GM19328 (cell line): Measurements from ENCODE around the gene KCNQ5.
A peak's percentile ranks its signal among the peaks of the same experiment; 100 is the strongest.
"Not testable (repeated sequence)": the region's sequence is repeated elsewhere in the genome, so short reads cannot be mapped to it uniquely, and the experiment has no call there.

Source experiments
- ATAC-seq: cut with Tn5 transposase; IDR thresholded peaks from one replicate; pipeline ENCODE4 v1.9.1; 2021; ENCODE audit warnings: mild to moderate bottlenecking, moderate library complexity; ENCODE audit not compliant: unreplicated experiment

KCNQ5 gene

DNA sequence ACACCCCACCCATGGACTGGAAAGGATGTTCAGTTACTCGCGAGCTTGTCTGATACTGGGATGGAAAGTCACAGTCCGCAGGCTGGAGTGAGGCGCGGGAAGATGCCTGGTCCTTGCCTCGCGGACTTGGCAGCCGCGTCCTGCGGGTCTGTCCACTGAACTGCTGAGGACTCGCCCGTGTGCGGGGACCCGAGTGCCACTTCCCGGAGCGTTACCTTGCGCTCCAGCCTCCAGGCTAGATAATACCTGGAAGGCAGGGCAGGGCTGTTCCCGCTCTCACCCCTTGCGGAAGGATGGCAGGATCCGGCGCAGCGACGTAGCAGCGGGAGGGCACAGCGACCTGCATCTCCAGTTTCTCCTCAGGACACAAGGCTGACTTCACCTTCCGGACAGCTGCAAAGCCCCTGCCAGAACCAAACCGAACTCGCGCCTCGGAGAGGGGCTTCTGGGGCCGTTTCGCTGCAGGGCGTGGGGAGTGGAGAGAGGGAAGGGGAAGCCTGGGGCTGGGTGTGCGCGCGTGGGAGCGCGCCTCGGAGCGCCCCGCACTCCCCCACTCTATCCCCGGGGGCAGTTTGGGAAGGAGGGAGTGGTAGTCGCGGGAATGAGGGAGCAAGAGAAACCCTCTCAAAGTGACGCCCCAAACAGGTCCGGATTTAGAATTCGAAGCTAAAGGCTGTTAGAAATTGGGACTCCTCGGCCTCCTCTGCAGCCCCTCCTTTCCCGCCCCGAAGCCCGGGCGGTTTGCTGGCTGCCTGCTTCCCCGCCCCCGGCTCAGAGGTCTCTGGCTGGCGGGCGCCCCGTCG, at the start of gene KCNQ5:
TSS of gene KCNQ5 (plus strand) at position 774 of the 803 bp plus-strand sequence.
- ATAC-seq = no peak

DNA sequence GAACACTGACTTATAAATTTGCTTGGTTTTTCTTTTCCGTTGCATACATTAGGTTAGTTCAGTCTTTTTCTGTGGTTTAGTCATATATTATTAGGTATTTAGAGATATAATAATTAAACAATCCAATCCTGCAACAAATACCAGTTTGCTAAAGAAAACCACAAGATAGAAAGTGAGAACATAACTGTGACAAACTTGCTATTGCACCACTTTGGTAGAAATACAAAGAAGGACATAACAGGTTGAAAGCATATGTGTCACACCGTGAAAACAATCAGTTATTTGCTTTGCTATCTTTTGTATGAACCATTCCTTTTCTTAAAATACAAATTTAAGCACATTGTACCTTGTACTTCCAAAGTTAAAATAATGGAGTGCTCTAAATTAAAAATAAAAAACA, 42.0 kb upstream of the KCNQ5 start:
- no peak for ATAC-seq

DNA sequence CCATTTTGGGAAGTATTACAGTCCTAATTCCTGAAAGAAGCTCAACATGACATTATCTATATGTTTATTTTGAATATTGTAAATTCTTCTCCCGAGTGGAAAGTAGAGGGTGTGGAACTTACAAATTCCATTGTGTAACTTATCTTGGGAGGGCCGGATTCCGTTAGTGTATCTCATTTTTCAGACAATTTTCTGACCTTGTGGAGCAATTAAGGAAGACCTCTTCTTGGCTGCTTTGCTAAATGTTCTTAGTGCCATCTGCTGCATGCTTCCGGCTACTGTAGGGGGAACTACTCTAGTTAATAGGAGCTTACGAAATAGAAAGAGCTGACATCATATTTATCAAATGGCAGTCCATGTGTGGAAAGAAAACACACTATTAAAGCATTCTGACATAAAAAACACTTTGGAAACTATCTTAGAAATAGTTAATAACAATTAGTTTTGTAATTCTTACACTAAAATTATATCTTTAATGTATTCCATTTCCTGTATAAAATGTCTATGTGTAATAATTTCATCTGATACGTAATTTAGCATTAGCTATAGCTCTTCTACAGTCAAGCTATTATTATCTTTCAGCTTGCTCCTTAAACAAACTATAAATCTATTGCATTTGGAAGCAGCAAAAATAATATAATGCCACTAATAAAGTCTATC, 41.5 kb upstream of the KCNQ5 start:
- no peak for ATAC-seq

DNA sequence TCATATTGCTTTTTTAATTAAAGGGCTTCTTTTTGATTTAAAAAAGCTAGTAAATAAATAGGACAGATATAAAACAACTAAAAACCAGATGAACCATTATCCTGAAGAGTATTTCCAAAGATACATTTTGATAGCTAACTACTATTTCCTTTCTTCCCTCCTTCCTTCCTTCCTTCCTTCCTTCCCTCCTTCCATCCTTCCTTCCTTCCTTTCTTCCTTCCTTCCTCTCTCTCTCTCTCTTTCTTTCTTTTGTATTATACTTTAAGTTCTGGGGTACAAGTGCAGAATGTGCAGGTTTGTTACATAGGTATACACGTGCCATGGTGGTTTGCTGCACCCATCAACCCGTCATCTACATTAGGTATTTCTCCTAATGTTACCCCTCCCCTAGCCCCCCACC, 40.9 kb upstream of the KCNQ5 start:
- ATAC-seq = not testable (repeated sequence)

DNA sequence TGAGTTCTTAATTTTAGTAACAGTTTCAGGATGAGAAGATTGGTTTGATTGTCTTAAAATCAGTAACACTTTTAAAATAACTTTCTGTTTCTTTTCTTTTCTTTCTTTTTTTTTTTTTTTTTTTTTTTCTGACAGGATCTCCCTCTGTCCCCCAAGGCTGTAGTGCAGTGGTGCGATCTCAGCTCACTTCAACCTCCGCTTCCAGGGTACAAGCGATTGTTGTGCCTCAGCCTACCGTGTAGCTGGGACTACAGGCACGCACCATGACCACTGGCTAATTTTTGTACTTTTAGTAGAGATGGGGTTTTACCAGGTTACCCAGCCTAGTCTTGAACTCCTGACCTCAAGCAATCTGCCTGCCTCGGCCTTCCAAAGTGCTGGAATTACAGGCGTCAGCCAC, 33.7 kb upstream of the KCNQ5 start:
- ATAC-seq = no peak

DNA sequence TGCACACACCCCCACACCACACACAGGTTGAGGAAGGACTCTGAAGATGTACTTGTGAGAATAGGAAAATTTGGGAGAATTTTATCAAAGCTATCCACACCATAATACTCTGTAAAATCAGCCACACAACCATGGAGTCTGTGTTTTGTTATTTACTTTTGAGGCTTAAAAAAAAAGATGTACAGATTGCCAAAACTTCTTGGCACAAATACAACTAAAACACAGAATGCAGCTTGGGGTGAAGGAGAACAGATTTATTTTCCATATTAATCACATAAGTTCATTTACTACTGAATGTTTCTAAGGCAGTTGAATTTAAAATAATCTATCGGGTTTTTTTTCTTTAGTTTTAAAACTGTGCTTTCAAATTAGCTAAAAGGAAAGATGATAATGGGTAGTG, 32.8 kb upstream of the KCNQ5 start:
- no peak for ATAC-seq

DNA sequence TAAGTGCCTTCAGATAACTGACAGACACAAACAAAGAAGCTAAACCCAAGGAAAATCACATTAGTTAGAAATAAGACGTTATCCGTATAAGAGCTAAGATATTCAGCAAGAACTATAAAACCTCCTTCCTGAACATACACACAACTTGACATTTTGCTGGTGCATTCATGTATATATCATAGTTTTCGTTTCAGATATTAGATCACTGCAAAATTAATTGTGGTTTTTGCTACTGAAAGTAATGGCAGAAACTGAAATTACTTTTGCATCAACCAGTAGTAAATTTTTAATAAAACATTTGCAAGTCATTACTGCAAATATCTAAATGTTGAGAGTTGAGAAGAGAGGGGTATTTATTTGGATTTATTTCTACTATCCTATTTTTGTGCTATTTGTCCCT, 26.1 kb upstream of the KCNQ5 start:
- ATAC-seq = no peak

DNA sequence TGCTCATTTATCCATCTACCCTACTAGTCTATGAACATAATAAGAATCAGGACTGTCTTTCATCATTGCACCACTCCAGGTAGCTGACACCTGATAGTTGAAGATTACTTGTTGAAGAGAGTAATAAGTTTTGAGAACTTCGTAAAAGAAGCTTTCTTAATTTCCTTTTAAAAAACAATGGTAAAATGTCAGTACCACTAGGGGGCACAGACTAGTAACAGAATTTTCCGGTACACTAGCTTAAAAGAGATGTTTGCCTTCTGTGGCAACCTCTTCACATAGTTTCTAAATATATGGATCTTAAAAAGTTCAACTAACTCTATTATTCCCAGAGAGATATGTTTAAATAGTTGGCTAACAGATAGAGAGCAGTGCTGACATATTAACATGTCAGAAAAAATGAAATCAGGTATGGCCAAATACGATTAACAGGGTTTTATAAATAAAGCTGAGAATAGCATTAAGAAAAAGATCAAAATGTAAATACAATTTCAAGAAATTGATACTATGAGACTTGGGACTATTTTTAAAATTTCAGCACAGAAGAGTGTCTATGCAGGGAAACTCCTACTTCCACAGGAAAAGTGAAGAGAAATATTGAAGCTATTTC, 5.4 kb upstream of the KCNQ5 start:
- ATAC-seq = no peak

DNA sequence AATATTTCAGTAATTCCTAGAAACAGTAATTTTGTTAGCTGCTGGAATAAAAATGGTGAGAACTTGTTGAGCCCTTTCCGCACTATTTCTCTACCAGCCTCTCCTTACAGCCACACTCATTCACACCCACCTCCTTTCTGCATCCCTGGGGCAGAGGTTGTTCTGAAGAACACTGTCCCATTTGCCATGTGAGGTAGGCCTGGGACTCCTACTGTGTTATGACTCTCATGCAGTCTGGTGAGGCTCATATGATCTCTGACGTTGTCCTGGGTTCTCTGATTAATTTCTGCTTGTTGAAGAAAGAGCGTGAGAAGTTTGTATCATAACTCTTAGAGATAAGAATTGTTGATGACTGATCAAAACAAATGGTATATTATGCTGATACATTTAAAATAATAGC, 4.1 kb upstream of the KCNQ5 start:
- ATAC-seq = no peak

DNA sequence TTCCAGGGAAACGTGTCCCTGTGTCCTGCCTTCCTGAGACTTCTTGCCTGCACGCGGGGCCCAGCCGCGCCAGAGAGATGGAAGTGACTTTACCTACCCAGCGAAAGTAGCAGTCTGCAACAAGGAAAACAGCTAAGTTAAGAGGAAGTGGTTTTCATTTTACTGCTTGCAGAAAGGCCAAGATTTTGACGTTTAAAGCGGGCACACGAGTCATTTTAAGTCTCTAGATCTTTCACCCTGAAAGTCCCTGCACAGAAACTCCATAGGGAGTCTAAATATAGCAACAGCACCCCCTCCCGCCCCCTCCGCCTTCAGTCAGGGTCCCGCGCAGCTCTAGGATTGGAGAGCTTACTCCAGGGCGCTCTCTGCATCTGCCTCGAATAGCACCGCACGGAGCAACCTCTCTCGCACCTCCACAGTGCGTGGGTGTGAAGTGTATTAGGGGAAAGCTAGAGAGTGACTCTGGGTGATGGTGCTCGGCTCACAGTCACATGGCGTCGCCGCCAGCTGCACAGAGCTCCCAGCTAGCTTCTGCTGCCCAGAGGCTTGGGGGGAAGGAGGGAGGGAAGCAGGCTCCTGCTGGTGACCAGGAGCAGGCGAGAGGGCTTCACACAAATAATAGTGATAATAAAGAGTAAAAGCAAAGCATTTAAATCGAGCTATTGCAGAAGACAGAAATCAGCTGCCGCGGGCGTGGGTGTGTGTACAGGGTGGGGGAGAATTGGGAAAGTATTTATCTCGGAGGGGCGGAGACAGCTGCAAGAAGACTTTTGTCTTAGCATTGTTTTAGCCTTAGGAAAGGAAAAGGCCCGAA, 1.8 kb upstream of the KCNQ5 start:
- peak; percentile 56 for ATAC-seq

DNA sequence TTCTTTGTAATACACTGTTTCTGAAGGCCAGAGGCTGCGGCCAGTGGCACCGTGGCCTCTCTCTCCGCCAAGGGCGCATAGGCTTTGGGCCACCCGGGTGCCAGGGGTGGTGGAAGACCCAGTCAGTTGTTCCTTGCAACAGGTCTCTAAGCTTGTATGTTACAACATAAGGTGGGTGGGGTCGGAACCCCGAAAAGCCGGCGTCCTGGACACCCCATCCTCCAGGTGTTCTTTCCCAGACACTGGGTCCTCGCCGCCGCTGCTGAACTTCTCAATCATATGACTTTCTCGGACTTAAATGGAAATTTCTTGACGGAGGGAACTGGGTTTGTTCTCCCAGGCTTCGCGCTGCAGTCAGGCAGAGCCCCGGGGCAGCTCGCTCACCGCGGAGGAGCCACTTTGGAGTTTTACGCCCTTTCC, 983 bp upstream of the KCNQ5 start:
- ATAC-seq = no peak

DNA sequence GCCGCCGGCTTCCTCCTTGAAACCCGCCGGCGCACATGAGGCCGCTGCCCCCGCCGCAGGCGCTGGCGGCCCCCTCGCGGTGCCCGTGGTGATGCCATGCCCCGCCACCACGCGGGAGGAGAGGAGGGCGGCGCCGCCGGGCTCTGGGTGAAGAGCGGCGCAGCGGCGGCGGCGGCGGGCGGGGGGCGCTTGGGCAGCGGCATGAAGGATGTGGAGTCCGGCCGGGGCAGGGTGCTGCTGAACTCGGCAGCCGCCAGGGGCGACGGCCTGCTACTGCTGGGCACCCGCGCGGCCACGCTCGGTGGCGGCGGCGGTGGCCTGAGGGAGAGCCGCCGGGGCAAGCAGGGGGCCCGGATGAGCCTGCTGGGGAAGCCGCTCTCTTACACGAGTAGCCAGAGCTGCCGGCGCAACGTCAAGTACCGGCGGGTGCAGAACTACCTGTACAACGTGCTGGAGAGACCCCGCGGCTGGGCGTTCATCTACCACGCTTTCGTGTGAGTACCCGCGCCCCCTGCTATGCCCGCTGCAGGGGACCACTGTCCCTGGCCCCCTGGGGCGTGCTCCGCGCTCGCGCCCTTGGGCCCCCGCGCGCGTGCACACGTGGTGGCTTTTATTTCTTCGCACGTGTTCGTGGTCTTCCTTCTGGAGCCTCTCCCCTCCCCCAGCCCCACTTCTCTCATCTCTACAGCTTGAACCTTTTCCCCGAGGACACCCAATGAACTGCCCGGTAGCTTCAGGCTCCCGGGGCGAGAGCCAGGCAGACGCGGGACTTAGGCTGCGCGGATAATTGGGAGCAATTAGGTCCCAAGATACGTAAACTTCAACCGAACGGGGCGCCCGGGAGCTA, 453 bp downstream of the KCNQ5 start:
- peak; percentile 21 for ATAC-seq

DNA sequence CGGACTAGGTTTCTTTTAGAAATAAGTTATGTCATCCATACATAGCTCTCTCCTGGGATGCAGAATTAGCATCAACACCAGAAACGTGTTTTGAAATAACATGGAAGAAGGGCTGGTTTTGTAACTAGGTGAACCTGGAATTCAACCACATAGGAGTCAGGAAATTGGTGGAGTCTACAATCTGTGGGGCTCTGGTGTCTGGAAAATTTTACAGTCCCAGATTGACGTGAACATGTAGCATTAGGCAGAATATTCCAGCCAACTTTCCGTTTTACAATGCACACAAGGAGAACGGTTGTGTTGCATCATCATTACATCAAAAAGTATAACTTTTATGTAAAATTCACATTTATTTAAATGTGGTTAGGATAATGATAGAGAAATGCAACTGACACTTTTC, 1.9 kb downstream of the KCNQ5 start:
- ATAC-seq = no peak

DNA sequence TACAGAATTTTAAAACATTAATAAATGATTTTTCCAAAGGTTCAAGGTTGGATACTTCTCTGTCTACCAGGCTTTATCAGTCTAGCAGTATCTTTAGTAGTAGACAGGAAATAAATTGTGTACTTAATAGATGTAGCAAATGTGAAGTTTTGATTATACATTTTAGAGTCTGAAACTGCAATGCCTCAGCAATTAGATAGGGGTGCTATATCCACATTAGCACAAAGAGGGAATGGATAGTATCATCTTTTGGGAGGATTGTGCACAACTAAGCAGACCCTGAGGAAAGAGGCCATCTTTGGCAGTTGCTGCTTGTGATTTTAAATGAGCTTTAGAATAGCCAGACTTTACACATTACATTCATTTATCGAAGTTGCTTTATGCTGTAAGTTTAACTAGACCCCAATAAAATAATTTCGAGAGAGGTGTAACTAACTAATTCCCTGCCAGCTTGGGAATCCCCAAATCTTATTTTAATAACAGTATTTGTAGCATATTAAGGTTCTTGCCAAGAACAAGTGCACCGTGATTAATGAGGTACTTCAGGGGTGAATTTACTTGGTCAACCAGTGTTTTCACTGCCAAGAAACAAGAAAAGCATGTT, 2.8 kb downstream of the KCNQ5 start:
- no peak for ATAC-seq

DNA sequence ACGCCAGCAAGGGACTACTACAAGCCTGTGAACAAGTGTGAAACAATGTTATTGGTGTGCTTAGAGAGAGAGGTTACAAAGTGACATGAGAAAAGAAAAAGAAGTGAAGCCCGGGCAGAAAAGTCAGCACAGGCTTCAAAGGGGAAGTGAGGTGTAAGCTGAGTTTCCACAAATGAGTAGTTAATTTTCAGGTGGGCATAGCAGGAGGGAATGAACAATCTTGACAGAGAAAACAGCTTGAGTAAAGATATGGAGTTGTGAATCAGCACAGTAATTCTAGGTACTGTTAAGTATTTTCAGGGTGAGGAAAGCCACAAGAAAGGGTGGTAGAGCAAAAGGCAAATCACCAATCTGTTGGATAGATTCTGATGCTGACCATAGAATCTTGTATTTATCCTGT, 4.3 kb downstream of the KCNQ5 start:
- no peak for ATAC-seq

DNA sequence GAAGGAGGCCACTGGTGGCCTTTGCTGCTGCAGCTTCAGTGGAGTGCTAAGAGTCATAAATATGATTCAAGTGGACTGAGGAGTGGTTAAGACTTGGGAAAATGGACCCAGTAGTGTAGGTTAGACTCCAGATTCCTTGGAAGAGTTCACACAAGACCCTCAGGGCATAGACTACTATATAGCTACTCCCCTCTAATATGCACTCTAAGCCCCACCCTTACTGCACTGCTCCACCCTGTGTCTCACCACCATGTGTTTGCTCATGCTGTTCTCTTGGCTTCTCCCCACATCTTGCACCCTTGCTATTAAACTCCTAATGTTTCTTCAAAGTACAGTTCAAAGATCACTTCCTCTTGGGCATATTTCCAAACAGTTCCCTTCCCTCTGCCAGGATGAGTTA, 5.7 kb downstream of the KCNQ5 start:
- no peak for ATAC-seq

DNA sequence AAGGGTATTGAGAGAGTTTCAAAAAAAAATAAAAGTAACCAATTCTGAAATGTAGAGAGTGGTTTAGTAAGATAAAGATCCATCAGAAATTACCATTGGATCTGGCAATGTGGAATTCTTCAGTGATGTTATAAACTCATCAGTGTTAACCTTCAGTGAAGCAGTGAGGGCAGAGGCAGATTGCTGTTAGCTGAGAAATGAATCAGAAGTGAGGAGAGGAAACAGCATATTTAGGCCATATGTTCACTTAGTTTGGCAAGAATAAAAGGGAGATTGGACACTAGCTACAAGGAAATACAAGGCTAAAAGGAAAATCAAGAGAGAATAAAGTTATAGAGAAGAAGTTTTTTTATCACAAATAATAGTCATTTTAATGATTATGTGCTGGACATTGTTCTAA, 9.6 kb downstream of the KCNQ5 start:
- ATAC-seq = no peak

DNA sequence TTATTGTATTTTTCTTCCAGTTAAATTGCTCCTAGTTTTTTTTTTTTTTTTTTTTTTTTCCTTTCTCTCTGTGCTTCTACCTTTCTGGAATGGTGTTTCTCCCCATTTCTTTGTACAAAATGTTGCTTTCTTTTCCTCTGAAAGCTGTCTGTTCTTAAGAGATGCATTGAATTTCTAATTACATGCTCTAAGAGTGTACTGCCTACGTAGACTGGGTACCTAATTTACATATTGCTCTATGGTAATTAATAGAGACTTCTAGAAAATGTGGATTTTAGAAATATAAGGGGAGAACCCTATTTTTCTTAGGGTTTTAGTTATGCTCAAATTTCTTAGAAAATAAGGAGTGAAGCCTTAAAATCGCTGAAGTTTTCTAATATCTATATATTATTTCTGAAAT, 13.8 kb downstream of the KCNQ5 start:
- ATAC-seq = no peak

DNA sequence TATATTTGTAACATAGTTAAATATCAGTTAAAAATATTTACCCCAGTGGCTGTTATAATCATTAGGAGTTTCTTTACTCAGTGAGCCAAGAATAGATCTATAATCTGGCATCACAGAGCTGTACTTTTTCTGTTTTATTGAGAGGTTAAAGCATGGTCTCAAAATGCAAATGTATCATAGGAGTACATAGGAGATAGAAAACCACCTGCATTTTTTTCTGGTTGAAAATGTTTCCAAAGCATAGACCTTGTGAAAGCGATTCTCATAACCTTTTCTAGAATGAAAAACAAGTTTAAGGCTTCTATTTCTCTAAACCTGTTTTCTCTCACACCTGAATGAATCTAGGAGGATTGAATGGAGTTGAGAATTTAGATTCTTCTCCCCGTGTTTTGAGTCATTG, 14.4 kb downstream of the KCNQ5 start:
- peak; percentile 91 for ATAC-seq

DNA sequence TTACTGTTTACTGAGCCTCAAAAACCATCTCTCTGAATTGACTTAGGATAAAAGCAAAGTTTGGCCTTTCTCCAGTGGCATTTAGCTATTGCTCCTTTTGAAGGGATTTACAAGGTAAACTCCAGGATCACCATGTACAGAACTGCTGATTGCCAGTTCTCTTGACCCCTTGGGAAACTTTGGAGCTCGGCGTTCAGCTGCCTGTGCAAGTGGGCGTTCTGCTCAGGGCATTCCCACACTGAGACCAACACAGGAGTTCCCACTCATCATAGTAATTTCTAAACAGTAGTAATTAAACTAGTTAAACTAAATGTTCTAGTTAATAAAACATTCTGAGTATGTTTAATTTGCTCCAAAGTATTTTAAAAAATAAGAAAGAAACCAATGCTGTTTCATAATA, 14.9 kb downstream of the KCNQ5 start:
- ATAC-seq = no peak
